GM18873 (cell line): ENCODE results near the gene ERH.

Experiments
- ATAC-seq: cut with Tn5 transposase; IDR thresholded peaks from one replicate; pipeline ENCODE4 v1.9.1; 2021; ENCODE audit warnings: mild to moderate bottlenecking, moderate library complexity, moderate number of reproducible peaks; ENCODE audit not compliant: unreplicated experiment, low FRiP score

Gene ERH

GRCh38 chr14:69333791-69334337 is 64.2 kb downstream of the ERH start:
- ATAC-seq: no peak

- no peak for ATAC-seq
These were observed 65.2 kb downstream of the ERH start for GRCh38 chr14:69332782-69333395.

DNA sequence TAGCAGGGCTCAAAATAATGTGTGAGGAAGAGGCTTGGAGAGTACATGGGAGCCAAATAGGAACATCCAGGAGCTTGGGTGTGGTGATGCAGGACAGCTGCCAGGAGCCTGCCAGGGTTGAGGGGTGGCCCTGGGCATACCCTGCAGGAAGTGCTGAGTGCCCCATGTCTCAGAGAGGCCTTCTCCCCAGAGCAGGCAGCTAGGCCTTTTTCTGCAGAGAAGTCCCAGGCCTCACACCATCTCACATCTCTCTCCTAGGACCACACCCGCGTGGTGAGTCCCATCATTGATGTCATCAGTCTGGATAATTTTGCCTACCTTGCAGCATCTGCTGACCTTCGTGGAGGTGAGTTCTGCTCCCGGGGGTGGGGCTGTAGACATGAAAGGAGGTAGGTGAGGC is 66.9 kb downstream of the ERH start:
- ATAC-seq: no peak
